ENCODE measurements around the gene NUPR1.

DNA sequence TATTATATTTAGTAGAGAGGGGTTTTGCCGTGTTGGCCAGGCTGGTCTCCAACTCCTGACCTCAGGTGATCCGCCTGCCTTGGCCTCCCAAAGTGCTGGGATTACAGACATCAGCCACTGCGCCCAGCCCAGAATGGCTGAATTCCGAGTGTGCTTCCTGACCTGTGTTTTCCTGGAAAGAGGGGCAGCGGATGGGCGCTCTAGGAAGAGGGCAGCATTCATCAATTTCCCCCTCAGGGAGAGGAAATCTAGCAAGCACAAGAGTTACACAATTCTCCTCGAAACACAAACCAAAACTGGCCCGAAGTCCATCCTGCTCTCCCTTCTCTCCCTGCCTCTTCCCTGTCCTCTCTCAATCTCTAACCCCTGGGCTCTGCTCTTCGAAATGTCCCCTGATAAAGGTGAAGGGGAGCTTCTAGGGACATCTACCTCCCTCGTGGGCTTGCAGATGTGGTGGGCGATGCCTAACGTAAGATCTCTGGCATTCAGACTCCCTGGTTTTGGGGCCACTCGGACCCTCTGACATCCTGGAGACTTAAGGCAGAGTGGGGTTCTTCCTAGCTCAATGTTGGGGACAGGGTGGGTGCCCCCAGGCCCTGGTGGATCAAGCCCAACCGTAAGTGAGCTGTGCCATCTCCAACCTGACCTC is 33.2 kb downstream of the NUPR1 start:
- TF ChIP-seq, protein P1, sequence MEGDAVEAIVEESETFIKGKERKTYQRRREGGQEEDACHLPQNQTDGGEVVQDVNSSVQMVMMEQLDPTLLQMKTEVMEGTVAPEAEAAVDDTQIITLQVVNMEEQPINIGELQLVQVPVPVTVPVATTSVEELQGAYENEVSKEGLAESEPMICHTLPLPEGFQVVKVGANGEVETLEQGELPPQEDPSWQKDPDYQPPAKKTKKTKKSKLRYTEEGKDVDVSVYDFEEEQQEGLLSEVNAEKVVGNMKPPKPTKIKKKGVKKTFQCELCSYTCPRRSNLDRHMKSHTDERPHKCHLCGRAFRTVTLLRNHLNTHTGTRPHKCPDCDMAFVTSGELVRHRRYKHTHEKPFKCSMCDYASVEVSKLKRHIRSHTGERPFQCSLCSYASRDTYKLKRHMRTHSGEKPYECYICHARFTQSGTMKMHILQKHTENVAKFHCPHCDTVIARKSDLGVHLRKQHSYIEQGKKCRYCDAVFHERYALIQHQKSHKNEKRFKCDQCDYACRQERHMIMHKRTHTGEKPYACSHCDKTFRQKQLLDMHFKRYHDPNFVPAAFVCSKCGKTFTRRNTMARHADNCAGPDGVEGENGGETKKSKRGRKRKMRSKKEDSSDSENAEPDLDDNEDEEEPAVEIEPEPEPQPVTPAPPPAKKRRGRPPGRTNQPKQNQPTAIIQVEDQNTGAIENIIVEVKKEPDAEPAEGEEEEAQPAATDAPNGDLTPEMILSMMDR (IDR thresholded peaks at IDR 0.05): no peak
- TF ChIP-seq EP300 (IDR thresholded peaks at IDR 0.05): no peak
- TF ChIP-seq POLR2A (IDR thresholded peaks at IDR 0.05): no peak

Measured in stomach (tissue), 4 donors.